AG09309 (cell line): ENCODE results near the gene ADPRS.

Experiments
- DNase-seq: peaks from one replicate; pipeline ENCODE4 v3.0.0-alpha.2; 2010; ENCODE audit warnings: low read depth
- H3K4me3 ChIP-seq: 2 replicates; pipeline ENCODE4 v1.5.1; 2011; ENCODE audit warnings: mild to moderate bottlenecking, low read depth, low read length, moderate library complexity; ENCODE audit not compliant: control insufficient read depth
- CTCF ChIP-seq: IDR thresholded peaks from 2 replicates; pipeline ENCODE4 v1.5.1; 2011; ENCODE audit warnings: mild to moderate bottlenecking, low read depth, low read length, inconsistent platforms; ENCODE audit not compliant: insufficient read depth, control insufficient read depth; ENCODE audit errors: missing control alignments

ADPRS gene

GRCh38 chr1:36083219-36083618, 5.5 kb upstream of the ADPRS start:
- no peak overlapping the region for H3K4me3 ChIP-seq
- no peak for TF ChIP-seq CTCF
- no peak for DNase-seq

GRCh38 chr1:36083635-36084496, 4.8 kb upstream of the ADPRS start, which contains the start of gene TEKT2:
TEKT2 (plus strand) TSS chr1:36084094; CDS start chr1:36084922, 828 bp downstream.
- no peak for DNase-seq

GRCh38 chr1:36084497-36085115, 4.1 kb upstream of the ADPRS start:
- H3K4me3 ChIP-seq: peak overlapping the region; percentile 58
- DNase-seq: no peak
- TF ChIP-seq CTCF: no peak

More at GRCh38 chr1:36083635-36084496, 4.8 kb upstream of the ADPRS start, which contains the start of gene TEKT2:
- TF ChIP-seq CTCF: no peak
- peak within 1 kb of the TSS; percentile 58 for H3K4me3 ChIP-seq

DNA sequence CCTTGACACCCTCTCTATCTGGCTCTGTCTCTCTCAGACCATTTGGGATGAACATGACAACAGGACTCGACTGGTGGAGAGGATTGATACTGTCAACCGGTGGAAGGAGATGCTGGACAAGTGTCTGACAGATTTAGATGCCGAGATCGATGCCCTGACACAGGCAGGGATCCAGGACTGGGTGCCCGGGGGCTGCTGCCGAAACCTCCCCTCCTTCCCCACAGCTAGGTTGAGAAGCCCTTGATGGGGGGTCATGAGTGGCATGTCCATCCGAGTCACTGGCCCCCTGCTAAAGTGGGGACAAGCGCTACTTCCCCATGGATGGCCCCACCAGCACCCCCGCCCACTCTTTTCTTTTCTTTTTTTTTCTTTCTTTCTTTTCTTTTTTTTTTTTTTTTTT, 3.6 kb upstream of the ADPRS start:
- no peak for DNase-seq
- H3K4me3 ChIP-seq: no peak overlapping the region
- no peak for TF ChIP-seq CTCF

GRCh38 chr1:36085686-36086526, 2.8 kb upstream of the ADPRS start:
- no peak for DNase-seq
- TF ChIP-seq CTCF: no peak
- H3K4me3 ChIP-seq: no peak overlapping the region

GRCh38 chr1:36086529-36087232, 2.0 kb upstream of the ADPRS start:
- no peak overlapping the region for H3K4me3 ChIP-seq
- no peak for TF ChIP-seq CTCF
- DNase-seq: no peak
